Breast epithelium (tissue), 4 donors: ENCODE measurements around the gene THBD. TPM values are rescaled to one million over a fixed set of nuclear protein-coding genes. Genes with fewer than 3 reads are reported as not detected.
A peak's percentile ranks its signal among the peaks of the same experiment; 100 is the strongest.

ENCODE experiments used
- DNase-seq, 2 donors: peaks; one replicate each; pipeline ENCODE4 v3.0.0-alpha.2; 2019; ENCODE audit warnings: low spot score in 2 of 2
- H3K27ac ChIP-seq, 2 donors: fragments of 200-600 bp; sonication (generic) in 1 of 2; one replicate each; pipeline ENCODE4 v1.5.1; 2016 to 2019; ENCODE audit warnings: mild to moderate bottlenecking in 1 of 2
- H3K27me3 ChIP-seq, 2 donors: fragments of 200-600 bp; sonication (generic) in 1 of 2; one replicate each; pipeline versions ENCODE4 v1.5.1 to v1.6.0; 2017 to 2019; ENCODE audit warnings: control low read depth in 1 of 2, mild to moderate bottlenecking in 1 of 2
- H3K36me3 ChIP-seq: fragments of 200-600 bp; one replicate; pipeline ENCODE4 v1.5.1; 2019
- H3K4me1 ChIP-seq, 2 donors: fragments of 200-600 bp; sonication (generic); one replicate each; pipeline ENCODE4 v1.5.1; 2016 to 2019; ENCODE audit warnings: control low read depth in 1 of 2
- H3K4me3 ChIP-seq, 3 donors: fragments of 200-600 bp; sonication (generic); 1 replicate in 2 of 3; 2 replicates in 1 of 3; pipeline ENCODE4 v1.5.1; 2016 to 2019; ENCODE audit warnings: mild to moderate bottlenecking in 3 of 3, moderate library complexity in 2 of 3
- H3K9me3 ChIP-seq, 2 donors: fragments of 200-600 bp; sonication (generic) in 1 of 2; one replicate each; pipeline ENCODE4 v1.5.1; 2016 to 2019; ENCODE audit warnings: control low read depth in 1 of 2
- CTCF ChIP-seq, 3 donors: fragments of 450-650 bp; IDR thresholded peaks; one replicate each; pipeline ENCODE4 v1.5.1; 2016 to 2017; ENCODE audit warnings: antibody characterized with exemption in 3 of 3, mild to moderate bottlenecking in 3 of 3, moderate library complexity in 3 of 3
- POLR2A ChIP-seq: fragments of 450-650 bp; IDR thresholded peaks from one replicate; pipeline ENCODE4 v1.6.1; 2016; ENCODE audit warnings: antibody characterized with exemption, mild to moderate bottlenecking, moderate library complexity
- POLR2AphosphoS5 ChIP-seq, 3 donors: sonication (generic); formaldehyde crosslinking; IDR thresholded peaks; one replicate each; pipeline ENCODE4 v1.6.1; 2017; ENCODE audit warnings: antibody characterized with exemption in 3 of 3
- intact Hi-C: fragments of 100-400 bp; cut with DNase I; formaldehyde crosslinking; loops from one replicate; pipeline ENCODE4 v1.15.1; 2023; ENCODE audit warnings: low total_unique reads
- total RNA-seq, 3 donors: library from RNA; depleted of rRNA; stranded (reverse); fragments of >200 nt; gene quantifications; one replicate each; pipeline ENCODE4 v1.1.0, GENCODE V29; 2016

Gene THBD
- total RNA-seq, 3 donors from 2014 or later, result 22.6 to 44.2 (median 28.2) TPM

- no peaks in the 10 kb centered on the region for H3K9me3 ChIP-seq
- no peak overlapping the region for H3K4me3 ChIP-seq
- H3K36me3 ChIP-seq, result no peaks in the 10 kb centered on the region
- no peak for DNase-seq
- H3K27ac ChIP-seq, result no peak overlapping the region
- no peaks in the 10 kb centered on the region for H3K4me1 ChIP-seq
- intact Hi-C loops, result no loop called here
- no peak for TF ChIP-seq CTCF (IDR thresholded peaks at IDR 0.05)
- no peak for TF ChIP-seq POLR2AphosphoS5 (IDR thresholded peaks at IDR 0.05)
- TF ChIP-seq POLR2A, result no peak
- H3K27me3 ChIP-seq, result no peaks in the 10 kb centered on the region
These were observed 13.7 kb upstream of the THBD start for GRCh38 chr20:23063168-23063567.

GRCh38 chr20:23062632-23063031, 13.2 kb upstream of the THBD start:
- DNase-seq, result no peak
- H3K27ac ChIP-seq, result no peak overlapping the region
- TF ChIP-seq POLR2AphosphoS5 (IDR thresholded peaks at IDR 0.05) (no peak), POLR2A (no peak), CTCF (IDR thresholded peaks at IDR 0.05) (no peak)
- intact Hi-C loops, result no loop called here
- H3K27me3 ChIP-seq, result no peaks in the 10 kb centered on the region
- no peaks in the 10 kb centered on the region for H3K4me1 ChIP-seq
- H3K4me3 ChIP-seq, result no peak overlapping the region
- H3K9me3 ChIP-seq, result no peaks in the 10 kb centered on the region
- H3K36me3 ChIP-seq, result no peaks in the 10 kb centered on the region

GRCh38 chr20:23061734-23062561, 12.5 kb upstream of the THBD start:
- Histone ChIP-seq H3K9me3 (no peaks in the 10 kb centered on the region), H3K4me3 (peak overlapping the region in 1 of 3 donors; percentile 1), H3K27ac (peak overlapping the region in 1 of 2 donors; percentile 60), H3K36me3 (no peaks in the 10 kb centered on the region), H3K4me1 (no peaks in the 10 kb centered on the region), H3K27me3 (no peaks in the 10 kb centered on the region)
- TF ChIP-seq POLR2A, result no peak
- peak in 1 of 3 donors; percentile 19 for TF ChIP-seq CTCF (IDR thresholded peaks at IDR 0.05)
- DNase-seq, result no peak
- intact Hi-C loops, result no loop called here

- H3K36me3 ChIP-seq, result no peaks in the 10 kb centered on the region
- peak overlapping the region in 1 of 2 donors; percentile 60 for H3K27ac ChIP-seq
- H3K4me3 ChIP-seq, result peak overlapping the region in 1 of 3 donors; percentile 1
- intact Hi-C loops, result no loop called here
- no peak for TF ChIP-seq POLR2AphosphoS5 (IDR thresholded peaks at IDR 0.05)
- no peak for TF ChIP-seq CTCF (IDR thresholded peaks at IDR 0.05)
- TF ChIP-seq POLR2A, result no peak
- no peak for DNase-seq
- H3K9me3 ChIP-seq, result no peaks in the 10 kb centered on the region
- no peaks in the 10 kb centered on the region for H3K27me3 ChIP-seq
- H3K4me1 ChIP-seq, result no peaks in the 10 kb centered on the region
These were observed 11.8 kb upstream of the THBD start for GRCh38 chr20:23061262-23061661.

GRCh38 chr20:23060629-23061028, 11.2 kb upstream of the THBD start:
- DNase-seq, result no peak
- Histone ChIP-seq H3K9me3 (no peaks in the 10 kb centered on the region), H3K4me1 (no peaks in the 10 kb centered on the region), H3K27me3 (no peaks in the 10 kb centered on the region), H3K27ac (peak overlapping the region in 1 of 2 donors; percentile 60), H3K36me3 (no peaks in the 10 kb centered on the region), H3K4me3 (no peak overlapping the region)
- TF ChIP-seq CTCF (IDR thresholded peaks at IDR 0.05) (no peak), POLR2A (no peak), POLR2AphosphoS5 (IDR thresholded peaks at IDR 0.05) (no peak)
- intact Hi-C loops, result no loop called here
